GM23338 (cell line): Measurements from ENCODE around the gene PCNX1.

Experiments
- CREB1 ChIP-seq: fragments of 250-450 bp; sonication (Bioruptor Pico); IDR thresholded peaks from 2 replicates; pipeline ENCODE4 v1.5.0; 2020; ENCODE audit warnings: low read depth, mild to moderate bottlenecking, moderate library complexity
- EZH2 ChIP-seq: fragments of 200-600 bp; sonication (generic); IDR thresholded peaks from one replicate; pipeline ENCODE4 v1.8.0; 2017; ENCODE audit warnings: antibody characterized with exemption, mild to moderate bottlenecking, low read depth; ENCODE audit not compliant: unreplicated experiment
- EZH2phosphoT487 ChIP-seq: fragments of 200-600 bp; sonication (generic); IDR thresholded peaks from one replicate; pipeline ENCODE4 v1.8.1; 2018; ENCODE audit warnings: antibody characterized with exemption; ENCODE audit not compliant: unreplicated experiment
- POLR2AphosphoS5 ChIP-seq: IDR thresholded peaks from 2 replicates; pipeline ENCODE4 v1.6.1; 2016; ENCODE audit warnings: antibody characterized with exemption, low read depth
- STAT1 ChIP-seq: IDR thresholded peaks from one replicate; pipeline ENCODE4 v1.6.1; 2016; ENCODE audit warnings: antibody characterized with exemption; ENCODE audit not compliant: unreplicated experiment
- ZNF331 ChIP-seq: fragments of 250-450 bp; sonication (Bioruptor Pico); IDR thresholded peaks from 2 replicates; pipeline ENCODE4 v1.5.0; 2020; ENCODE audit warnings: low read depth, mild to moderate bottlenecking, moderate library complexity
- TF ChIP-seq, protein P1 (sequence below): IDR thresholded peaks from one replicate; pipeline ENCODE4 v1.6.1; 2018; ENCODE audit warnings: antibody characterized with exemption; ENCODE audit not compliant: unreplicated experiment
- TF ChIP-seq, protein P2 (sequence below), 2 experiments: fragments of 200-600 bp in 1 of 2; sonication (generic) in 1 of 2; conservative IDR thresholded peaks; 2 replicates each; pipeline versions ENCODE4 v1.5.1 to v1.6.1; 2016 to 2017; ENCODE audit warnings: antibody characterized with exemption in 2 of 2, low read depth in 2 of 2, mild to moderate bottlenecking in 2 of 2, moderate library complexity in 1 of 2
- TF ChIP-seq, protein P3 (sequence below): IDR thresholded peaks from 2 replicates; pipeline ENCODE4 v1.6.1; 2016; ENCODE audit warnings: antibody characterized with exemption
- TF ChIP-seq, protein P4 (sequence below): fragments of 250-450 bp; sonication (Bioruptor Pico); IDR thresholded peaks from 2 replicates; pipeline ENCODE4 v1.5.0; 2020; ENCODE audit warnings: mild to moderate bottlenecking, moderate library complexity

DNA sequence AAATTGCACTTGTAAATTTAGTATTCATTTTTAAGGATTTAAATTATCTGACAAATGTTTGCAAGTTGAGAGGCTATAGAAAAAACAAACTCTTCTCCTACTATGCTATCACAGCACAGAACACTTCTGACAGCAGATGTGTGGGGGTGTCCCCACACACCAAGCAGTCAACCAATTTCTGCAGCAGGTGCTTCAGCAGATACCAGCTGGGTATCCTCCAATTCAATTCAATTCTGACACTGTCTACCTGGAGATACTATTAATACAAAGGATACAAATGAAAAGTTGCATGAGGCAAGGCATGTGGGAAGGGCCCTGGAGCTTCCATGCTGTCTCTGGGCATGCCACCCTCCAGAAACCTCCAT lies 35.1 kb downstream of the PCNX1 start:
- TF ChIP-seq, protein P1, sequence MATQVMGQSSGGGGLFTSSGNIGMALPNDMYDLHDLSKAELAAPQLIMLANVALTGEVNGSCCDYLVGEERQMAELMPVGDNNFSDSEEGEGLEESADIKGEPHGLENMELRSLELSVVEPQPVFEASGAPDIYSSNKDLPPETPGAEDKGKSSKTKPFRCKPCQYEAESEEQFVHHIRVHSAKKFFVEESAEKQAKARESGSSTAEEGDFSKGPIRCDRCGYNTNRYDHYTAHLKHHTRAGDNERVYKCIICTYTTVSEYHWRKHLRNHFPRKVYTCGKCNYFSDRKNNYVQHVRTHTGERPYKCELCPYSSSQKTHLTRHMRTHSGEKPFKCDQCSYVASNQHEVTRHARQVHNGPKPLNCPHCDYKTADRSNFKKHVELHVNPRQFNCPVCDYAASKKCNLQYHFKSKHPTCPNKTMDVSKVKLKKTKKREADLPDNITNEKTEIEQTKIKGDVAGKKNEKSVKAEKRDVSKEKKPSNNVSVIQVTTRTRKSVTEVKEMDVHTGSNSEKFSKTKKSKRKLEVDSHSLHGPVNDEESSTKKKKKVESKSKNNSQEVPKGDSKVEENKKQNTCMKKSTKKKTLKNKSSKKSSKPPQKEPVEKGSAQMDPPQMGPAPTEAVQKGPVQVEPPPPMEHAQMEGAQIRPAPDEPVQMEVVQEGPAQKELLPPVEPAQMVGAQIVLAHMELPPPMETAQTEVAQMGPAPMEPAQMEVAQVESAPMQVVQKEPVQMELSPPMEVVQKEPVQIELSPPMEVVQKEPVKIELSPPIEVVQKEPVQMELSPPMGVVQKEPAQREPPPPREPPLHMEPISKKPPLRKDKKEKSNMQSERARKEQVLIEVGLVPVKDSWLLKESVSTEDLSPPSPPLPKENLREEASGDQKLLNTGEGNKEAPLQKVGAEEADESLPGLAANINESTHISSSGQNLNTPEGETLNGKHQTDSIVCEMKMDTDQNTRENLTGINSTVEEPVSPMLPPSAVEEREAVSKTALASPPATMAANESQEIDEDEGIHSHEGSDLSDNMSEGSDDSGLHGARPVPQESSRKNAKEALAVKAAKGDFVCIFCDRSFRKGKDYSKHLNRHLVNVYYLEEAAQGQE: no peak
- TF ChIP-seq, protein P2, sequence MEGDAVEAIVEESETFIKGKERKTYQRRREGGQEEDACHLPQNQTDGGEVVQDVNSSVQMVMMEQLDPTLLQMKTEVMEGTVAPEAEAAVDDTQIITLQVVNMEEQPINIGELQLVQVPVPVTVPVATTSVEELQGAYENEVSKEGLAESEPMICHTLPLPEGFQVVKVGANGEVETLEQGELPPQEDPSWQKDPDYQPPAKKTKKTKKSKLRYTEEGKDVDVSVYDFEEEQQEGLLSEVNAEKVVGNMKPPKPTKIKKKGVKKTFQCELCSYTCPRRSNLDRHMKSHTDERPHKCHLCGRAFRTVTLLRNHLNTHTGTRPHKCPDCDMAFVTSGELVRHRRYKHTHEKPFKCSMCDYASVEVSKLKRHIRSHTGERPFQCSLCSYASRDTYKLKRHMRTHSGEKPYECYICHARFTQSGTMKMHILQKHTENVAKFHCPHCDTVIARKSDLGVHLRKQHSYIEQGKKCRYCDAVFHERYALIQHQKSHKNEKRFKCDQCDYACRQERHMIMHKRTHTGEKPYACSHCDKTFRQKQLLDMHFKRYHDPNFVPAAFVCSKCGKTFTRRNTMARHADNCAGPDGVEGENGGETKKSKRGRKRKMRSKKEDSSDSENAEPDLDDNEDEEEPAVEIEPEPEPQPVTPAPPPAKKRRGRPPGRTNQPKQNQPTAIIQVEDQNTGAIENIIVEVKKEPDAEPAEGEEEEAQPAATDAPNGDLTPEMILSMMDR (conservative IDR thresholded peaks at IDR 0.05; ENCODE audit: low read depth in 2 of 2): no peak
- no peak for TF ChIP-seq POLR2AphosphoS5
- TF ChIP-seq EZH2: no peak
- no peak for TF ChIP-seq EZH2phosphoT487
- TF ChIP-seq CREB1 (CRISPR knock-in tag): no peak
- no peak for TF ChIP-seq STAT1
- TF ChIP-seq ZNF331 (CRISPR knock-in tag): no peak
- TF ChIP-seq, protein P3, sequence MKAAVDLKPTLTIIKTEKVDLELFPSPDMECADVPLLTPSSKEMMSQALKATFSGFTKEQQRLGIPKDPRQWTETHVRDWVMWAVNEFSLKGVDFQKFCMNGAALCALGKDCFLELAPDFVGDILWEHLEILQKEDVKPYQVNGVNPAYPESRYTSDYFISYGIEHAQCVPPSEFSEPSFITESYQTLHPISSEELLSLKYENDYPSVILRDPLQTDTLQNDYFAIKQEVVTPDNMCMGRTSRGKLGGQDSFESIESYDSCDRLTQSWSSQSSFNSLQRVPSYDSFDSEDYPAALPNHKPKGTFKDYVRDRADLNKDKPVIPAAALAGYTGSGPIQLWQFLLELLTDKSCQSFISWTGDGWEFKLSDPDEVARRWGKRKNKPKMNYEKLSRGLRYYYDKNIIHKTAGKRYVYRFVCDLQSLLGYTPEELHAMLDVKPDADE: no peak
- TF ChIP-seq, protein P4, sequence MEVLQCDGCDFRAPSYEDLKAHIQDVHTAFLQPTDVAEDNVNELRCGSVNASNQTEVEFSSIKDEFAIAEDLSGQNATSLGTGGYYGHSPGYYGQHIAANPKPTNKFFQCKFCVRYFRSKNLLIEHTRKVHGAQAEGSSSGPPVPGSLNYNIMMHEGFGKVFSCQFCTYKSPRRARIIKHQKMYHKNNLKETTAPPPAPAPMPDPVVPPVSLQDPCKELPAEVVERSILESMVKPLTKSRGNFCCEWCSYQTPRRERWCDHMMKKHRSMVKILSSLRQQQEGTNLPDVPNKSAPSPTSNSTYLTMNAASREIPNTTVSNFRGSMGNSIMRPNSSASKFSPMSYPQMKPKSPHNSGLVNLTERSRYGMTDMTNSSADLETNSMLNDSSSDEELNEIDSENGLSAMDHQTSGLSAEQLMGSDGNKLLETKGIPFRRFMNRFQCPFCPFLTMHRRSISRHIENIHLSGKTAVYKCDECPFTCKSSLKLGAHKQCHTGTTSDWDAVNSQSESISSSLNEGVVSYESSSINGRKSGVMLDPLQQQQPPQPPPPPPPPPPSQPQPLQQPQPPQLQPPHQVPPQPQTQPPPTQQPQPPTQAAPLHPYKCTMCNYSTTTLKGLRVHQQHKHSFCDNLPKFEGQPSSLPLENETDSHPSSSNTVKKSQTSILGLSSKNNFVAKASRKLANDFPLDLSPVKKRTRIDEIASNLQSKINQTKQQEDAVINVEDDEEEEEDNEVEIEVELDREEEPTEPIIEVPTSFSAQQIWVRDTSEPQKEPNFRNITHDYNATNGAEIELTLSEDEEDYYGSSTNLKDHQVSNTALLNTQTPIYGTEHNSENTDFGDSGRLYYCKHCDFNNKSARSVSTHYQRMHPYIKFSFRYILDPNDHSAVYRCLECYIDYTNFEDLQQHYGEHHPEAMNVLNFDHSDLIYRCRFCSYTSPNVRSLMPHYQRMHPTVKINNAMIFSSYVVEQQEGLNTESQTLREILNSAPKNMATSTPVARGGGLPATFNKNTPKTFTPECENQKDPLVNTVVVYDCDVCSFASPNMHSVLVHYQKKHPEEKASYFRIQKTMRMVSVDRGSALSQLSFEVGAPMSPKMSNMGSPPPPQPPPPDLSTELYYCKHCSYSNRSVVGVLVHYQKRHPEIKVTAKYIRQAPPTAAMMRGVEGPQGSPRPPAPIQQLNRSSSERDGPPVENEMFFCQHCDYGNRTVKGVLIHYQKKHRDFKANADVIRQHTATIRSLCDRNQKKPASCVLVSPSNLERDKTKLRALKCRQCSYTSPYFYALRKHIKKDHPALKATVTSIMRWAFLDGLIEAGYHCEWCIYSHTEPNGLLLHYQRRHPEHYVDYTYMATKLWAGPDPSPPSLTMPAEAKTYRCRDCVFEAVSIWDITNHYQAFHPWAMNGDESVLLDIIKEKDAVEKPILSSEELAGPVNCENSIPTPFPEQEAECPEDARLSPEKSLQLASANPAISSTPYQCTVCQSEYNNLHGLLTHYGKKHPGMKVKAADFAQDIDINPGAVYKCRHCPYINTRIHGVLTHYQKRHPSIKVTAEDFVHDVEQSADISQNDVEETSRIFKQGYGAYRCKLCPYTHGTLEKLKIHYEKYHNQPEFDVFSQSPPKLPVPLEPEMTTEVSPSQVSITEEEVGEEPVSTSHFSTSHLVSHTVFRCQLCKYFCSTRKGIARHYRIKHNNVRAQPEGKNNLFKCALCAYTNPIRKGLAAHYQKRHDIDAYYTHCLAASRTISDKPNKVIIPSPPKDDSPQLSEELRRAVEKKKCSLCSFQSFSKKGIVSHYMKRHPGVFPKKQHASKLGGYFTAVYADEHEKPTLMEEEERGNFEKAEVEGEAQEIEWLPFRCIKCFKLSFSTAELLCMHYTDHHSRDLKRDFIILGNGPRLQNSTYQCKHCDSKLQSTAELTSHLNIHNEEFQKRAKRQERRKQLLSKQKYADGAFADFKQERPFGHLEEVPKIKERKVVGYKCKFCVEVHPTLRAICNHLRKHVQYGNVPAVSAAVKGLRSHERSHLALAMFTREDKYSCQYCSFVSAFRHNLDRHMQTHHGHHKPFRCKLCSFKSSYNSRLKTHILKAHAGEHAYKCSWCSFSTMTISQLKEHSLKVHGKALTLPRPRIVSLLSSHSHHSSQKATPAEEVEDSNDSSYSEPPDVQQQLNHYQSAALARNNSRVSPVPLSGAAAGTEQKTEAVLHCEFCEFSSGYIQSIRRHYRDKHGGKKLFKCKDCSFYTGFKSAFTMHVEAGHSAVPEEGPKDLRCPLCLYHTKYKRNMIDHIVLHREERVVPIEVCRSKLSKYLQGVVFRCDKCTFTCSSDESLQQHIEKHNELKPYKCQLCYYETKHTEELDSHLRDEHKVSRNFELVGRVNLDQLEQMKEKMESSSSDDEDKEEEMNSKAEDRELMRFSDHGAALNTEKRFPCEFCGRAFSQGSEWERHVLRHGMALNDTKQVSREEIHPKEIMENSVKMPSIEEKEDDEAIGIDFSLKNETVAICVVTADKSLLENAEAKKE (CRISPR knock-in tag): no peak
